Astrocyte of the spinal cord (primary cell): ENCODE data around the gene CPEB4.

Source experiments
- DNase-seq: peaks from one replicate; pipeline ENCODE4 v3.0.0; 2011; ENCODE audit warnings: low read depth, low spot score
- H3K4me3 ChIP-seq: 2 replicates; pipeline ENCODE4 v1.5.1; 2011; ENCODE audit warnings: low read depth, mild to moderate bottlenecking, low read length, moderate library complexity
- in situ Hi-C: cut with HindIII; loops from 2 replicates; pipeline ENCODE4 v1.10.0; 2017; ENCODE audit warnings: low sequenced_read_pairs
- TF ChIP-seq, protein P1 (sequence below): IDR thresholded peaks from 2 replicates; pipeline ENCODE4 v1.5.1; 2012; ENCODE audit warnings: low read depth, mild to moderate bottlenecking, low read length, inconsistent platforms

The CPEB4 gene

DNA sequence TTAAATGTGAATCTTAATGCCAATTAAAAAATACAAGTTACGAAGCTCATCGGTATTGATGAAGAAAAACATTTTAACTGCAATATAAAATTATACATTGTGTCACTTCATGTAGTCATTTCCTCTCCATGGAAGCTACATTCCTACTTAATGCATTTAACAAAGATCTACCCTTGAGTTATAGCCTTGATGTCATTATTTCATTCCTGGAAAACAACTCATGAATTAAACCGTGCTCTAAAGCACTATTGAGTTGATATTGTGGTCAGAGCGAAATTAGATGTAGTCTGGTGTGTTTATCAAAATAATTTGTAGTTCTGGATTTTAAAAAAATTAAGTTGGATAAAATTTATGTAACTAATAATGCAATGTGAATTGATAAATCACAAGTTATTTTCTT is 111.9 kb downstream of the CPEB4 start:
- no peak for DNase-seq
- TF ChIP-seq, protein P1, sequence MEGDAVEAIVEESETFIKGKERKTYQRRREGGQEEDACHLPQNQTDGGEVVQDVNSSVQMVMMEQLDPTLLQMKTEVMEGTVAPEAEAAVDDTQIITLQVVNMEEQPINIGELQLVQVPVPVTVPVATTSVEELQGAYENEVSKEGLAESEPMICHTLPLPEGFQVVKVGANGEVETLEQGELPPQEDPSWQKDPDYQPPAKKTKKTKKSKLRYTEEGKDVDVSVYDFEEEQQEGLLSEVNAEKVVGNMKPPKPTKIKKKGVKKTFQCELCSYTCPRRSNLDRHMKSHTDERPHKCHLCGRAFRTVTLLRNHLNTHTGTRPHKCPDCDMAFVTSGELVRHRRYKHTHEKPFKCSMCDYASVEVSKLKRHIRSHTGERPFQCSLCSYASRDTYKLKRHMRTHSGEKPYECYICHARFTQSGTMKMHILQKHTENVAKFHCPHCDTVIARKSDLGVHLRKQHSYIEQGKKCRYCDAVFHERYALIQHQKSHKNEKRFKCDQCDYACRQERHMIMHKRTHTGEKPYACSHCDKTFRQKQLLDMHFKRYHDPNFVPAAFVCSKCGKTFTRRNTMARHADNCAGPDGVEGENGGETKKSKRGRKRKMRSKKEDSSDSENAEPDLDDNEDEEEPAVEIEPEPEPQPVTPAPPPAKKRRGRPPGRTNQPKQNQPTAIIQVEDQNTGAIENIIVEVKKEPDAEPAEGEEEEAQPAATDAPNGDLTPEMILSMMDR = no peak
- H3K4me3 ChIP-seq = no peak overlapping the region
- in situ Hi-C loops = no loop called here

DNA sequence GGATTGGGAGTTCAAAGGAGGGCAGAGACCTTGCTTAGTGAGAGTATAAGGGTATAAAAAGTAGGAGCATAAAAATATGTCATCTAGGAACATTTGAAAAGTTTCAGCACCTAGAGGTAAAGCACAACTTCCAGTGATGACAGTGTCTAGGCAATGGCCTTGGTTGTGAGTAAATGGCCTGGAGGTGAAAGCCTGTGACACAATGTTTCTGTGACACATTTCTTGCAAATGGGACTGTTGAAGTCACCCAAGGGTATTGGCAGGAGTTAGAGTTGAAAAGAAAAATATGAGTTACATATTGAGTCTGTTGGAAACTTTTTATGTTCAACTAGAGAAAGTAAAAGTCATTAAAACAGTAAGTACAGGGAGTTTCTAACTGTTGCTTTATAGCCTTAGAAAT is 115.6 kb downstream of the CPEB4 start:
- in situ Hi-C loops = no loop called here
- TF ChIP-seq, protein P1 = no peak
- no peak overlapping the region for H3K4me3 ChIP-seq
- no peak for DNase-seq

GRCh38 chr5:174008922-174009321 is 120.8 kb downstream of the CPEB4 start:
- in situ Hi-C loops = no loop called here
- TF ChIP-seq, protein P1 = no peak
- H3K4me3 ChIP-seq = no peak overlapping the region
- DNase-seq = no peak

DNA sequence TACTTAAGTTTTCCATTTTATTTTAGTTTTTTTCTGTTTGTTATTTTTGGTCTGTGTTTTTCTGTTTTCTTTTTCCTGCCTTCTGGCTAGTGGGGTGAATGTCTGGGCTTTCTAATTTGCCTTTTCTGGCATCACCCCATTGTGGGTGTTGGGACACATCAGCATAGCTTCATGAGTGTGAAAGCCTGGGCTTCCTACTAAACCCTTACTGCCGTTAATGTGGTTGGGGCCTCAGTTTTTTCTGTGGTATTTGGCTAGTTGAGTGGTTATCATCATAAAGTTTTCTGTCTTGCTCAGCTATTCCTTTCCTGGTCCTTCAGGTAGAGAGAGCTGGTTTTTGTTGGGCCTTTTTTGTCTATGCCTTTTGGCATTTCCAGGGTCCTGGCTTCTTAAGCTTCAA is 122.2 kb downstream of the CPEB4 start:
- no peak for DNase-seq
- TF ChIP-seq, protein P1 = no peak
- H3K4me3 ChIP-seq = no peak overlapping the region
- in situ Hi-C loops = no loop called here

- TF ChIP-seq, protein P1 = no peak
- DNase-seq = no peak
- in situ Hi-C loops = no loop called here
- H3K4me3 ChIP-seq = no peak overlapping the region
These were observed 123.3 kb downstream of the CPEB4 start for GRCh38 chr5:174011441-174011840.
